ENCODE measurements around the gene PAX9. TPM values are rescaled to one million over a fixed set of nuclear protein-coding genes. Genes with fewer than 3 reads are reported as not detected.
A peak's percentile ranks its signal among the peaks of the same experiment; 100 is the strongest.
"Not testable (repeated sequence)": the region's sequence is repeated elsewhere in the genome, so short reads cannot be mapped to it uniquely, and the experiment has no call there.

Gene PAX9
- total RNA-seq, 1 donor from 2014 or later = not detected

DNA sequence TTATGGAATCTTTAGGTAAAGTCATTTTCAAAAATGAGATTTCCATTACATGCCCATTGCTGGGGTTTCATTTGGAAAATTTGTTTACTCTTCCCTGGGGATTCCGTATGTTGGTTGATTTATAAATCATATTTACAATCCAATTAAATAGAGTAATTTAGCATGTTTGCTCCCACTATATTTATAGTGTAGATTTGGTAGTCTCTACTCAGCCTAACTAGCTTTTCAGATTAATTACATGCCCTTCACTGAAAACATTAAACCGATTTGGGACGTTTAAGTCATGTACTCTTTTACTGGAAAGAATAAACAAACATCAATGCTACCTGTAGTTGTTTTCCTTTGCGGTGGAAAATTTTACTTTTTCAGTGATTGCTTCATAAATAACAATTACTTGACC lies 10.4 kb downstream of the PAX9 start:
- DNase-seq (ENCODE audit: low read depth in 2 of 2) = no peak

- DNase-seq (ENCODE audit: low read depth in 2 of 2) = no peak
These were observed 13.0 kb downstream of the PAX9 start for GRCh38 chr14:36674659-36675058.

DNA sequence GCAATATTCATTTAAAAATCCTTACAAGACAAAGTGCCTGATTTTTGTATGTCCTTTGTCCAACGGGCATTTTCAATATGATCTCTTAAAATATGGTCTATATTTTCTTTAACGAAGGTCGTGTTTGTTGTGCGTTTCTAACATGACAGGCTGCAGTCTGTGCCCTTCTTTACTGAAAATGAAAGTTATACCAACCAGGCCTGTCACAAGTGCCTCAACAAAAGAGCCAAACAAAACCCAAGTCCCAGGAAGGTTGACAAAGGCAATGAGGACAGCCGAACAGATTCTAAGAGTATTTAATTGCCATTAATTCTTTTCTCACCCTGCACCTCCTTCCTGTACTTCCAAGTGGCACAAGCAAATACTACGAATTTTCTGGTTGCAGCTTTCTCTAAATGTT lies 13.9 kb downstream of the PAX9 start:
- DNase-seq (ENCODE audit: low read depth in 2 of 2) = no peak

DNA sequence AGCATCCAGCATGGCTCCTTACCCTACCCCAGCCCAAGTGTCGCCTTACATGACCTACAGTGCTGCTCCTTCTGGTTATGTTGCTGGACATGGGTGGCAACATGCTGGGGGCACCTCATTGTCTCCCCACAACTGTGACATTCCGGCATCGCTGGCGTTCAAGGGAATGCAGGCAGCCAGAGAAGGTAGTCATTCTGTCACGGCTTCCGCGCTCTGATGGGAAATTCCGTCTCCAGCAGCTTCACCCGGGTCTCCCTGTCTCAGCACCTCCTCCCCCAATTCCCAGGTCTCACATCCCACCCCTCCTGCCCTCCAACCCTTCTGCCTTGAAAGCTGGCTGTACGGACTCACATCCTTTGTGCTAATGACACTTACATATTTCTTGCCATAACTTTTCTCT lies 14.6 kb downstream of the PAX9 start:
- no peak for DNase-seq (ENCODE audit: low read depth in 2 of 2)

DNA sequence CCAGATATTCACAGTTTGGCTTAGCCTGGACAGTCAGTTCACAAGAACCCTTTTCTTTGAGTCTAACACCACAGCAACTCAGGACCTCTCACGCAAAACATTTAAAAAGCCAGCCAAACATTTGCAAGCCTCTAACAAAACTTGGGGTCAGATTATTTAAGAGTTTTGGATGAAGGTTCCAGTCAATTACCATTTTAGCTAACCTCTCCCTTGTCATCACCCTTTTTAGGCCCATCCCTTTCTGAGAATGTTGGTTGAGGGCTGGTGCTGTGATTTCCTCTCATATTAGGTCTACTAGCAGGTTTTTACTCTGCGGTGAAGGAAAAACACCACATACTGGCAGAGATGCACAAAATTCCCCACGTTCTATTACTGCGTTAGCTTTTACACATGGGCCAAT lies 20.7 kb downstream of the PAX9 start:
- DNase-seq (ENCODE audit: low read depth in 2 of 2) = no peak

GRCh38 chr14:36683083-36683724 lies 21.5 kb downstream of the PAX9 start:
- no peak for DNase-seq (ENCODE audit: low read depth in 2 of 2)

DNA sequence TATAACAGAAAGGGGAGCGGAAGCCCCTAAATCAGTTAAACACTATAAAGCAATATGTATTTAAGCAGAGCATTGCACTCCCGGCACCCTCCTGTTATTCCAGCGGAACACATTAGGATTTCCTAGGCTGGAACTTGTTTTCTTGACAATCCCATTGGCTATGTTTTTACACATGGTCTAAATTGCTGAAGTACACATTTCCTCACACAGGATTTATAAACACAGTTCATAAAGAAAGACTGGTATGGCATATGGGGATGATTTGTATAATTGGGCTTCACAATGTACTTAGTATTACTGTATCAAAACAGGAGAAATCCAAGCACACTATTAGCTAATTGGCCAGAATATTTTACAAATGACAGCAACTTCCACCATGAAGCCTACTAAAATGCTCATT lies 23.3 kb downstream of the PAX9 start:
- no peak for DNase-seq (ENCODE audit: low read depth in 2 of 2)

DNA sequence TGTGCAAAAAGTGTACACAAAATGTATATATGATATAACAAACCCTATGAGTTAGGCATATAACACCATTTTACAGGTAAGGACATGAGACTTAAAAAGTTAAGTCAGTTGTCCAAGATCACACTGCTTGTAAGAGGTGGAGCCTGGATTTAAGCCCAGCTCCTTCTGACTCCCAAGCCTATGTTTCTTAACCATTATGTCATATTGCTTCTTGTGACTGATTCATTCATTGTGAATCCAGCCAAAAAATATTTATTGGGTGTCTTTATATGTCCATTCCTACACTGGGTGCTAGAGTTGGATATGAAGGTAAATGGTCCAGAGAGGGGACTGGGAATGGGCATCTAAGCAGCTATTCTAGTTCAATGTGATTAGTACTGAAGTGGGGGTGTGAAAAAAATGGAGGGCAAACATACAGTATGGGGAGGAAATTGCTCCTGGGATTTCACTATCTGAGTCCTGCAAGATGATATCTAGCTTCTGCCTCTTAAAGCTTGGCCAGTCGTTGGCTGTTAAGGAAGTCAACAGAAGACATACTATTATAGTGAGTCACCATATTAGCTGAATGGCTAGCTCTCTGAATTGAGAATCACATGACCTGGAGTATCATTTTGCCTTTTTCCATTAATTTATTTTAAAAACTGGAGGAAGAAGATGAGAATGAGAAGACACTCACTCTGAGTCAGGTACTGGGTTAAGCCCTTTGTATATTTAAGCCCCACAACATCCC lies 28.8 kb downstream of the PAX9 start:
- DNase-seq (ENCODE audit: low read depth in 2 of 2) = no peak

- DNase-seq (ENCODE audit: low read depth in 2 of 2) = not testable (repeated sequence)
These were observed 37.8 kb downstream of the PAX9 start for GRCh38 chr14:36699420-36699819.

DNA sequence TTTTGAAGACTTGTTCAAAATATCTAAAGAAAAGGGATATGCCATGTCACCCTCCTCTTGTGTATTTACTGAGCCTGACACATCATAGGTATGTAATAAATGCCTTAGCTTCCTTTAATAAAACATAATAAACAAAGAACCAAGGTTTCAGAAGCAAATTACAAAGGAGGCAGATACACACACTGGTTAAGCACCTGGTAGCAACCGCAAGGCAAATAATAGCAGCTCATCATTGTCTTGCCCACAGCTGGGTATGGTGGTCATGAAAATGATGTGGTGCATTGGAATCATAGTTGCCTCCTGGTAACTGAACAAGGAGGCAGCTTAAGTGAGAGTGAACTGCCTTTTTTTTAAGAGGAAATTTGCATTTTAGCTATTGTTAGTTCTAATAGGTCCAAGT lies 39.0 kb downstream of the PAX9 start:
- DNase-seq (ENCODE audit: low read depth in 2 of 2) = no peak

- DNase-seq (ENCODE audit: low read depth in 2 of 2) = no peak
These were observed 39.5 kb downstream of the PAX9 start for GRCh38 chr14:36701132-36701531.

- DNase-seq (ENCODE audit: low read depth in 2 of 2) = no peak
These were observed 40.8 kb downstream of the PAX9 start for GRCh38 chr14:36702474-36702873.

GRCh38 chr14:36707570-36707969 lies 45.9 kb downstream of the PAX9 start:
- DNase-seq (ENCODE audit: low read depth in 2 of 2) = no peak

DNA sequence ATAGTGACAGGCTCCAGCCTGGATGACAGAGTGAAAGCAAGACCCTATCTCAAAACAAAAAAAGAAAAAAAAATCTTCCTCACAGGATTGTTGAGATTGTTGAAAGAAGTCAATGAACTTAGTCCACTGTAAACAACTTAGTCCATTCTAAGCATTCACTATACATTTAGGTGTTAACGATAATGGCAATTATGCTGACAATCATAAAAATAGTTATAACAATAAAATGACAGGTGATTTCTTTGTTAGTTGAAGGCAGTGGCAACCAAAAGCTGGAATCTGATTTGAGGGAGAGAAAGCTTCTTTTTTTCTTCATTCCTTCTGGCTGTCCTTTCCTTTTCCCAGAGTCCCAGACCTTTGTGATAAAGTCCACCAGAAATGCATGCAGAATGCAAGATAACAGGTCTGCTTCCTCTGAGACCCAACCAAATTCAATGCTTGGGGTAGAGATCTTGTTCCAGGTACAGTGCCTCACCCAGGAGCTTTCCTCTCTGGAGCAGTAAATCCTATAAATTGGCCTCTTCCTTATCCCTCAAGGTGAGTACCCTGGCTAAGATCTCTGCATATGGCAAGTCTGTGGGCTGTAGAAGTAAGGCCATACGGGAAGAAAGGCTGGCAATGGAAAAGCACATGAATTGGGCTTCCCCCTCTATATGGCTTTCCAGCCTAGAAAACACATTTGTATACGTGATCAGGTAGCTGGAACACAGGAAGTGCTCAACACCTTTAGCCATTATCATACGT lies 52.5 kb downstream of the PAX9 start:
- no peak for DNase-seq (ENCODE audit: low read depth in 2 of 2)

- peak in 1 of 2 donors; percentile 47 for DNase-seq (ENCODE audit: low read depth in 2 of 2)
These were observed 55.0 kb downstream of the PAX9 start for GRCh38 chr14:36716614-36717184.

DNA sequence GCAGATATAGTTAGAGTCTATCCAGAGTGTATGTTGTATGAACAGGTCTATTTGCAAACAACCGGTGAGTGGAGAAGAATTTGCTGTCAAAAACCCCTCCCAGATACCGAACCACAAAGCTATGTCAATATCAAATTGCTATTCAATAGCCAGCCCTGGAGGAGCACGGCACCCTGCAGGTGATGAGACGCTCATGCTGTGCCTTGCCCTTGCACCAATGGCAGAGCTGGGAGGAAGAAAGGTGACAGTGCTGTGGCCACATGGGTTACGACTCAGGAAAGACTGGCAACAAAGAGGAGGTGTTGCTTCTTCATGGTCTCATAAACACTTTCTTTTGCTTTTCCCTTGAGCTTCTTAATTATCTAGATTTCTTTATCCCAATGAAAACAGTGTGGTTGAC lies 55.7 kb downstream of the PAX9 start:
- DNase-seq (ENCODE audit: low read depth in 2 of 2) = no peak

DNA sequence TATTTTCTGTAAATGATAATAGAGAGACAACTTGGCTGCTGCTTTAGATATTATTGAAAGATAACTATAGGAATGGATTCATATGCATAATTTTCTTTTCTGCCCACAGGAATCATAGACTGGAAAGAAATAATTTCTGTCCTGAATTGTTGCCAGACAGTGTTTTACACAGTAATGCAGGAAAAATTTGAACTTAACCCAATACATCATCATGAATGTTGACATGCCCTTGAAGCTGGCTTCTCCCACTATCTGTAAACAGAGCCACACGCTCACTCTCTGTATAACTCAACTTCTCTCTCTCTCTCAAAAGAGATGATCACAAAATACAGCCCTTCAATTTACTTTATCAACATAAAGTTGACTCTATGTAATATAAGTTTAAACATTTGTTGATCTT lies 56.6 kb downstream of the PAX9 start:
- DNase-seq (ENCODE audit: low read depth in 2 of 2) = peak in 1 of 2 donors; percentile 2

GRCh38 chr14:36719823-36720222 lies 58.2 kb downstream of the PAX9 start:
- no peak for DNase-seq (ENCODE audit: low read depth in 2 of 2)

GRCh38 chr14:36720657-36721056 lies 59.0 kb downstream of the PAX9 start:
- no peak for DNase-seq (ENCODE audit: low read depth in 2 of 2)

GRCh38 chr14:36721877-36722276 lies 60.2 kb downstream of the PAX9 start:
- no peak for DNase-seq (ENCODE audit: low read depth in 2 of 2)

GRCh38 chr14:36723530-36723929 lies 61.9 kb downstream of the PAX9 start:
- DNase-seq (ENCODE audit: low read depth in 2 of 2) = no peak

DNA sequence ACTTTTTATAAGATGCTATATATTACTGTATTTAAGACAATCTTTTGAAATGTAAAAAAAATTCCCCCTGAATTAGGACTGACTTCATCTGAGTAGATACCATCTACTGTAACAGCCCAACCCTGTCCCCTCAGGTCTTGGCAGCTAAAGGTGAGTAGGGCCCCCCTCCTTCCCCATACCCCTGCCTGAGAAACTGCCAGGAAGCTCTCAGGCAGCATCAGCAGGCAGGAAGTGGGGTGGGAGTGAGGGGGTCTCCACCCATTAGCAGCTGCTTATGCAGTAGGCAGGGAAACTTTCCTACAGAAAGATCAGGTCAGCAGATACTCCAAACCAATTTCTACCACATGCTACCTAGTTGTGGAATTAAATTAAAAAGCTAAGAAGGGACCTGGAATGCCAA lies 62.5 kb downstream of the PAX9 start:
- no peak for DNase-seq (ENCODE audit: low read depth in 2 of 2)

Measured in lung microvascular endothelial cell (primary cell).